ENCODE measurements around the gene VPS13D. TPM values are rescaled to one million over a fixed set of nuclear protein-coding genes. Genes with fewer than 3 reads are reported as not detected.

VPS13D gene
- total RNA-seq, 2 donors from 2014 or later, result 54.3 to 56.0 TPM

DNA sequence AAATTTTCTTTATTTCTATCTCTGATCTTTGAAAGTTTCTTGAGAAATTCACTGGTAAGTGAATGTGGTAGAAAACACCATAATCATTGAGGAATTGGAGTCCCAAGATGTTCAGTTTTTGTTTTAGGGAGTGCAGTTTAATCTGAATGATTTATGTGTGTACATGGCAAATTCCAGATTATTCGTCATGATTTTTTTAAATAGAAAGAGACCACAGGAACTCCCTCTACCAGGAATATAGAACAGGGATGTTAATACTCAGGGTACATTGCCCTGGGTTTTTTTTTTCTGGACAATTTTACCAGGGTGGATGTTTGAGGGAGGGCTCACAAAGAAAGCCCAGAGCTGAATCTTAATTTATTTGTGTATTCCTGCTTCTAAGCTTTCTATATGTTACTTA is 109.0 kb downstream of the VPS13D start:
- Histone ChIP-seq H3K9ac (ENCODE audit: low read depth in 2 of 2, low read length in 2 of 2) (no peak overlapping the region), H3K9me3 (no peaks in the 10 kb centered on the region), H3K4me1 (peaks cover 7% of the 10 kb centered on the region), H3K4me3 (no peak overlapping the region), H3K27me3 (no peaks in the 10 kb centered on the region), H3K27ac (peak overlapping the region; percentile 28), H3K36me3 (peaks cover 5% of the 10 kb centered on the region)
- no peak for DNase-seq
- intact Hi-C loops (cut with DNase I), result no loop called here
- TF ChIP-seq, protein P1, sequence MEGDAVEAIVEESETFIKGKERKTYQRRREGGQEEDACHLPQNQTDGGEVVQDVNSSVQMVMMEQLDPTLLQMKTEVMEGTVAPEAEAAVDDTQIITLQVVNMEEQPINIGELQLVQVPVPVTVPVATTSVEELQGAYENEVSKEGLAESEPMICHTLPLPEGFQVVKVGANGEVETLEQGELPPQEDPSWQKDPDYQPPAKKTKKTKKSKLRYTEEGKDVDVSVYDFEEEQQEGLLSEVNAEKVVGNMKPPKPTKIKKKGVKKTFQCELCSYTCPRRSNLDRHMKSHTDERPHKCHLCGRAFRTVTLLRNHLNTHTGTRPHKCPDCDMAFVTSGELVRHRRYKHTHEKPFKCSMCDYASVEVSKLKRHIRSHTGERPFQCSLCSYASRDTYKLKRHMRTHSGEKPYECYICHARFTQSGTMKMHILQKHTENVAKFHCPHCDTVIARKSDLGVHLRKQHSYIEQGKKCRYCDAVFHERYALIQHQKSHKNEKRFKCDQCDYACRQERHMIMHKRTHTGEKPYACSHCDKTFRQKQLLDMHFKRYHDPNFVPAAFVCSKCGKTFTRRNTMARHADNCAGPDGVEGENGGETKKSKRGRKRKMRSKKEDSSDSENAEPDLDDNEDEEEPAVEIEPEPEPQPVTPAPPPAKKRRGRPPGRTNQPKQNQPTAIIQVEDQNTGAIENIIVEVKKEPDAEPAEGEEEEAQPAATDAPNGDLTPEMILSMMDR (IDR thresholded peaks at IDR 0.05), result no peak

DNA sequence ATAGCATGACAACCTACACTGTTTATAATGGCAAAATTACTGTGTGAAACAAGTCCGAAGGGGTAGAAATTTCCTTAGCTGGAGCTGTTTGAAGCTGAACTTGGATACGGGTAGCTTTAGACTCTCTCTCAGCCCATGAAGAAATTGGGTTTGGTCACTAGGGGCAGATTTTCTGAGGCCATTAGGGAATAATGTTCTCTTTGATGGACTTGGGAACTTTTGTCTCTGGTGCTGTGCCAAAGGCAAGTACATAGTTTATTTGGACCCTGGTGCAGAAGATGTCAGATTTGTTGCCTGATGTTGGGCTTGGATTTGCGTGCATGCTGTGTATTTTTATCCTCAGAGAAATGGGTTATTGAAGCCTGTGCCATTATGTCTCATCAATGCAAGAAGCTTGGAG is 109.6 kb downstream of the VPS13D start:
- H3K36me3 ChIP-seq, result no peaks in the 10 kb centered on the region
- TF ChIP-seq, protein P1 (IDR thresholded peaks at IDR 0.05), result no peak
- no peak for DNase-seq
- H3K27ac ChIP-seq, result peak overlapping the region; percentile 28
- no peak overlapping the region for H3K9ac ChIP-seq (ENCODE audit: low read depth in 2 of 2, low read length in 2 of 2)
- H3K9me3 ChIP-seq, result no peaks in the 10 kb centered on the region
- intact Hi-C loops (cut with DNase I), result no loop called here
- H3K4me3 ChIP-seq, result no peak overlapping the region
- H3K4me1 ChIP-seq, result peaks cover 7% of the 10 kb centered on the region
- H3K27me3 ChIP-seq, result no peaks in the 10 kb centered on the region

DNA sequence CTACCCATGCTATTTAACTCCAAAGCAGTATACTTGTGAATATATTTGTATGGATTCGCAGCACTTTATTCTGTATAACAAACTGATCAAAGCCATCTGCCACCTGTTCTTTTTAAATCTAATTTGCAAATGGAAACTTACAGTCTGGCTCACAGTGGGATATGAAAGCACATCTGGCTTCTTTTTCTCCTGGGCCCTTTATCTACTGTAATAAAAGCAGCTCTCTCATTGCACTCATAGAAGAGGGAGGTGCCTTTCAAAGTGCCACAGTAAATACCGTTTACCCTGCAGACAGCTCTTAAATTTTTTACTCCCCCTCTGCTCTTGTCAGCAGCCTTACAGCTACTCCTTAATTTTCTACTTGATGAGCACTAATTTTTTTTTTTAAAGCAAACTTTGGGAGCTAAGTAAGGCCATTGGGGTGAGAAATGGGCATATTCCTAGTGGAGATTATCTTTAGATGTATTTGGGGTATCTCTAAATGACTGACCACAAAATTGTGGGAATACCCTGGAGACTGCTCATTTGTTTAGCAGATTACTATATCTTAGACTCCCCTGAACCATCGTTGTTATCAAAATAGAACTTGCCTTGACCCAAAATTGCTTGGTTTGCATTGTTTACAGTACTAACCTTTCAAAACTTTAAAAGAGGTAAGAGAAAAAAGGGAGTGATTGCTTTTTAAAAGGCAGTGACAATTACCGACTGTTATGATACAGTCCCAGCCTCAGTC is 110.1 kb downstream of the VPS13D start:
- Histone ChIP-seq H3K4me1 (peaks cover 8% of the 10 kb centered on the region), H3K27ac (peak overlapping the region; percentile 28), H3K9me3 (no peaks in the 10 kb centered on the region), H3K36me3 (no peaks in the 10 kb centered on the region), H3K9ac (ENCODE audit: low read depth in 2 of 2, low read length in 2 of 2) (no peak overlapping the region), H3K4me3 (no peak overlapping the region), H3K27me3 (no peaks in the 10 kb centered on the region)
- no peak for DNase-seq
- TF ChIP-seq, protein P1 (IDR thresholded peaks at IDR 0.05), result no peak
- intact Hi-C loops (cut with DNase I), result no loop called here

DNA sequence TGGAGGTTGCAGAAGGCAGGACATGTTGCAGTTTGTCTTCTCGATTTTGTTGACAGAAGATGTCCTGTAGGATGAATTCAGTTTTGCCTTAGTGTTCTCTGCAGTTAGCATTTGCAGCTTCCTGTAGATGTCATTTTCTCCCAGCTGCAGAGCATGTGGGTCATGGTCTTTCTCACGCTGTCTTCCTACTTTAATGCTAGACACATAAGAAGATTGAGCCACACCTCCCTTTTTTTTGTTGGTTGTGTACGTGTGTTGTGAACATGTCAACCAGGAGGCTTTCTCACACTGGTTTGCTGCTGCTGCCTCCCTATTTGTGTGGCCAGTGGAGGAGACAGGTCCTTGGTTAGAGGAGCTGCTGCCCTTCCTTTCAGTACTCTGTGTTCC is 110.7 kb downstream of the VPS13D start:
- no peak overlapping the region for H3K4me3 ChIP-seq
- peaks cover 12% of the 10 kb centered on the region for H3K4me1 ChIP-seq
- H3K9me3 ChIP-seq, result no peaks in the 10 kb centered on the region
- no peak for DNase-seq
- TF ChIP-seq, protein P1 (IDR thresholded peaks at IDR 0.05), result no peak
- no peak overlapping the region for H3K9ac ChIP-seq (ENCODE audit: low read depth in 2 of 2, low read length in 2 of 2)
- H3K36me3 ChIP-seq, result no peaks in the 10 kb centered on the region
- H3K27me3 ChIP-seq, result no peaks in the 10 kb centered on the region
- intact Hi-C loops (cut with DNase I), result no loop called here
- H3K27ac ChIP-seq, result peak overlapping the region; percentile 28

DNA sequence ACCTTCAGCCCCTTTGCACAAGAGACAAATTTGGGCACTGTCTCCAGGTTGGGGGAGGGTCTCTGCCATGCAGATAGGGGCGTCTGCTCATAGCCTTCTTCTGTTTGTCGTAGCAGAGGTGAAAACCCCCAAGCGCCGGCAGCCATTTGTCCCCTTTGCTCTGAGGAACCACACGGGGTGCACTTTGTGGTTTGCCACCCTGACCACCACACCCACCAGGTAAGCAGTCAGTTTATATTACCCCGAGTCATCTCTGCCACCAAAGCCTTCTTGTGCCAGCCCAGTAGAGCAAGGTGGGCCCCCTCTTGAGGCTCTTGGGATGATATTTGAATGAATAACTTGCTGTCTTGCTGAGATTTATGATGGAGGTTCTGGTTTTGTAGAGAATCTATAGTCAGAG is 111.8 kb downstream of the VPS13D start:
- peaks cover 12% of the 10 kb centered on the region for H3K4me1 ChIP-seq
- no peaks in the 10 kb centered on the region for H3K36me3 ChIP-seq
- intact Hi-C loops (cut with DNase I), result no loop called here
- no peaks in the 10 kb centered on the region for H3K27me3 ChIP-seq
- H3K4me3 ChIP-seq, result no peak overlapping the region
- no peak overlapping the region for H3K27ac ChIP-seq
- no peak for DNase-seq
- no peaks in the 10 kb centered on the region for H3K9me3 ChIP-seq
- H3K9ac ChIP-seq (ENCODE audit: low read depth in 2 of 2, low read length in 2 of 2), result no peak overlapping the region
- TF ChIP-seq, protein P1 (IDR thresholded peaks at IDR 0.05), result no peak

All from colonic mucosa (tissue), 4 donors.